HUES48 (cell line): ENCODE measurements around the gene NKAIN2.
"Not testable (repeated sequence)": the region's sequence is repeated elsewhere in the genome, so short reads cannot be mapped to it uniquely, and the experiment has no call there.

Experiments used
- H3K27ac ChIP-seq: one replicate; pipeline ENCODE4 v1.7.0; 2013; ENCODE audit warnings: low read depth, low read length, inconsistent platforms
- H3K27me3 ChIP-seq: 2 replicates; pipeline ENCODE4 v1.6.1; 2013; ENCODE audit warnings: mild to moderate bottlenecking, low read length; ENCODE audit not compliant: control insufficient read depth, insufficient read depth
- H3K36me3 ChIP-seq: 2 replicates; pipeline ENCODE4 v1.6.1; 2013; ENCODE audit warnings: low read length; ENCODE audit not compliant: control insufficient read depth, insufficient read depth
- H3K4me1 ChIP-seq: 2 replicates; pipeline ENCODE4 v1.6.1; 2013; ENCODE audit warnings: mild to moderate bottlenecking, low read length; ENCODE audit not compliant: control insufficient read depth, insufficient read depth
- H3K4me3 ChIP-seq: 2 replicates; pipeline ENCODE4 v1.5.1; 2013; ENCODE audit warnings: mild to moderate bottlenecking, low read depth, low read length
- H3K9ac ChIP-seq: 2 replicates; pipeline ENCODE4 v1.6.1; 2013; ENCODE audit warnings: mild to moderate bottlenecking, low read depth, low read length, moderate library complexity
- H3K9me3 ChIP-seq: 2 replicates; pipeline ENCODE4 v1.6.1; 2013; ENCODE audit warnings: low read length; ENCODE audit not compliant: control insufficient read depth, insufficient read depth

NKAIN2 gene

GRCh38 chr6:123908797-123909196 lies 105.1 kb downstream of the NKAIN2 start:
- H3K27me3 ChIP-seq, result peaks cover 42% of the 10 kb centered on the region
- H3K27ac ChIP-seq, result no peak overlapping the region
- H3K4me3 ChIP-seq, result no peak overlapping the region
- H3K36me3 ChIP-seq, result no peaks in the 10 kb centered on the region
- no peak overlapping the region for H3K9ac ChIP-seq
- no peaks in the 10 kb centered on the region for H3K4me1 ChIP-seq
- H3K9me3 ChIP-seq, result no peaks in the 10 kb centered on the region

GRCh38 chr6:123909989-123910388 lies 106.3 kb downstream of the NKAIN2 start:
- Histone ChIP-seq H3K9ac (no peak overlapping the region), H3K27ac (no peak overlapping the region), H3K4me3 (no peak overlapping the region), H3K4me1 (no peaks in the 10 kb centered on the region), H3K27me3 (peaks cover 54% of the 10 kb centered on the region), H3K9me3 (no peaks in the 10 kb centered on the region), H3K36me3 (no peaks in the 10 kb centered on the region)

GRCh38 chr6:123913863-123914262 lies 110.2 kb downstream of the NKAIN2 start:
- Histone ChIP-seq H3K9me3 (no peaks in the 10 kb centered on the region), H3K36me3 (no peaks in the 10 kb centered on the region), H3K9ac (no peak overlapping the region), H3K4me3 (no peak overlapping the region), H3K27ac (no peak overlapping the region), H3K4me1 (no peaks in the 10 kb centered on the region), H3K27me3 (peaks cover 88% of the 10 kb centered on the region)

- H3K4me1 ChIP-seq, H3K9ac ChIP-seq, H3K27ac ChIP-seq, H3K4me3 ChIP-seq, H3K36me3 ChIP-seq, H3K9me3 ChIP-seq: not testable (repeated sequence)
- peaks cover 68% of the 10 kb centered on the region for H3K27me3 ChIP-seq
Observed at GRCh38 chr6:123923379-123923778, 119.7 kb downstream of the NKAIN2 start.

- Histone ChIP-seq H3K36me3 (no peaks in the 10 kb centered on the region), H3K9ac (no peak overlapping the region), H3K4me3 (no peak overlapping the region), H3K27ac (no peak overlapping the region), H3K9me3 (no peaks in the 10 kb centered on the region), H3K4me1 (no peaks in the 10 kb centered on the region), H3K27me3 (peaks cover 48% of the 10 kb centered on the region)
Observed at GRCh38 chr6:123925350-123925749, 121.7 kb downstream of the NKAIN2 start.

- H3K9me3 ChIP-seq, result no peaks in the 10 kb centered on the region
- H3K4me1 ChIP-seq, result no peaks in the 10 kb centered on the region
- H3K27ac ChIP-seq, result no peak overlapping the region
- H3K9ac ChIP-seq, result no peak overlapping the region
- H3K27me3 ChIP-seq, result peaks cover 43% of the 10 kb centered on the region
- H3K36me3 ChIP-seq, result no peaks in the 10 kb centered on the region
- H3K4me3 ChIP-seq, result no peak overlapping the region
Observed at GRCh38 chr6:123925842-123926399, 122.3 kb downstream of the NKAIN2 start.

GRCh38 chr6:123928529-123928928 lies 124.9 kb downstream of the NKAIN2 start:
- Histone ChIP-seq H3K4me3 (no peak overlapping the region), H3K27ac (no peak overlapping the region), H3K4me1 (no peaks in the 10 kb centered on the region), H3K9me3 (no peaks in the 10 kb centered on the region), H3K27me3 (peaks cover 25% of the 10 kb centered on the region), H3K9ac (no peak overlapping the region), H3K36me3 (no peaks in the 10 kb centered on the region)

- no peak overlapping the region for H3K4me3 ChIP-seq
- H3K9ac ChIP-seq, result no peak overlapping the region
- H3K36me3 ChIP-seq, result no peaks in the 10 kb centered on the region
- H3K4me1 ChIP-seq, result no peaks in the 10 kb centered on the region
- no peaks in the 10 kb centered on the region for H3K9me3 ChIP-seq
- no peak overlapping the region for H3K27ac ChIP-seq
- H3K27me3 ChIP-seq, result peaks cover 11% of the 10 kb centered on the region
Observed at GRCh38 chr6:123931928-123932327, 128.3 kb downstream of the NKAIN2 start.

- no peak overlapping the region for H3K9ac ChIP-seq
- H3K4me3 ChIP-seq, result no peak overlapping the region
- H3K36me3 ChIP-seq, result no peaks in the 10 kb centered on the region
- H3K9me3 ChIP-seq, result no peaks in the 10 kb centered on the region
- no peak overlapping the region for H3K27ac ChIP-seq
- H3K27me3 ChIP-seq, result no peaks in the 10 kb centered on the region
- no peaks in the 10 kb centered on the region for H3K4me1 ChIP-seq
Observed at GRCh38 chr6:123940551-123940950, 136.9 kb downstream of the NKAIN2 start.

- Histone ChIP-seq H3K27me3 (no peaks in the 10 kb centered on the region), H3K27ac (no peak overlapping the region), H3K4me3 (no peak overlapping the region), H3K36me3 (no peaks in the 10 kb centered on the region), H3K9ac (no peak overlapping the region), H3K9me3 (no peaks in the 10 kb centered on the region), H3K4me1 (peaks cover 5% of the 10 kb centered on the region; the same call in 1 of the 2 replicates)
Observed at GRCh38 chr6:123941855-123942254, 138.2 kb downstream of the NKAIN2 start.

GRCh38 chr6:123945386-123945785 lies 141.7 kb downstream of the NKAIN2 start:
- Histone ChIP-seq H3K27me3 (no peaks in the 10 kb centered on the region), H3K27ac (no peak overlapping the region), H3K4me1 (peaks cover 5% of the 10 kb centered on the region; the same call in 1 of the 2 replicates), H3K36me3 (no peaks in the 10 kb centered on the region), H3K9me3 (no peaks in the 10 kb centered on the region), H3K4me3 (no peak overlapping the region), H3K9ac (no peak overlapping the region)

- no peaks in the 10 kb centered on the region for H3K9me3 ChIP-seq
Observed at GRCh38 chr6:123953920-123954319, 150.3 kb downstream of the NKAIN2 start.

More at GRCh38 chr6:123953920-123954319, 150.3 kb downstream of the NKAIN2 start:
- H3K4me1 ChIP-seq, result no peaks in the 10 kb centered on the region
- H3K27me3 ChIP-seq, result no peaks in the 10 kb centered on the region
- no peaks in the 10 kb centered on the region for H3K36me3 ChIP-seq
- no peak overlapping the region for H3K4me3 ChIP-seq
- H3K9ac ChIP-seq, result no peak overlapping the region
- H3K27ac ChIP-seq, result no peak overlapping the region
